CD4-positive, alpha-beta T cell treated with Interleukin-17A for 1 hour (primary cell): ENCODE results near the gene RHOD.

ENCODE experiments used
- DNase-seq: peaks from one replicate; pipeline ENCODE4 v3.0.0-alpha.2; 2020

RHOD gene, protein sequence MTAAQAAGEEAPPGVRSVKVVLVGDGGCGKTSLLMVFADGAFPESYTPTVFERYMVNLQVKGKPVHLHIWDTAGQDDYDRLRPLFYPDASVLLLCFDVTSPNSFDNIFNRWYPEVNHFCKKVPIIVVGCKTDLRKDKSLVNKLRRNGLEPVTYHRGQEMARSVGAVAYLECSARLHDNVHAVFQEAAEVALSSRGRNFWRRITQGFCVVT

DNA sequence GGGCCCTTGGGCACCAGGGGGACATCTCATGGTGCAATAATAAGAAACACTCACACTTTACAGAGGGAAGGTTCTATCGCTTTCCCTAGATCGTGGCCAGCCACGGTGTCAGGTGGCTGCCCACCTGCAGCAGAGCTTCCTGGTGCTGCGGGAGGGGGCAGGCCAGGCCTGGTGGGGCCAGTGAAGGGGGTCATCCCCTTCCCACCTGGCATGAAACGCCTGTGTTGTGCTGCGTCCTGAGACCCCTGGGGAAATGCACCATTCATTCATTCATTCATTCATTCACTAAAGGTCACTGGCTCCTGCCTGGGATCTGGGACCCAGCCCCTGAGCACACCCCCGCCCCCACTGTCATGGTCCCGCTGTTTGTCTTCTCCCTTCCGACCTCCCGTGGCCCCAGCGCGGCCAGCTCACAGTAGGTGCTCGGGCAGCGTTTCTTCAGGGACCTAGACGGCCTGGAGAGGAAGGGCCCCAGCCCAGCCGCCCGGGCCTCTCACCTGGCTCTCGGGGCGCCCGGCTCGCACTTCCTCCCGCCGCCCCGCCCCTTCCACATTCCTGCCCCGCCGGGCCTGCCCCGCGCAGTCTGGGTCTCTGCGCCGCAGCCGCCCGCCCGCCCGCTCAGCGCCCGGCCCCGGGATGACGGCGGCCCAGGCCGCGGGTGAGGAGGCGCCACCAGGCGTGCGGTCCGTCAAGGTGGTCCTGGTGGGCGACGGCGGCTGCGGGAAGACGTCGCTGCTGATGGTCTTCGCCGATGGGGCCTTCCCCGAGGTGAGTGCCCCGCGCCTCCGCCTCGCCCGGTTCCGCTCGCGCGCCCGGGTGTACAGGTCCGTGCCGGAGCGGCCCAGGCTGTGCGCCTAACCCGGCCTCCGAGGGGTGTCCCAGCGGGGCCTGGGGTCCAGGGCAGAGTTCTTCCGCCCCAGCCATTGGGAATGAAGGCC lies at the start of gene RHOD:
Gene RHOD, plus strand, starts transcription at position 581 of the 938 bp plus-strand sequence. Its CDS starts 56 bp downstream, at position 637.
- DNase-seq = peak; percentile 17

DNA sequence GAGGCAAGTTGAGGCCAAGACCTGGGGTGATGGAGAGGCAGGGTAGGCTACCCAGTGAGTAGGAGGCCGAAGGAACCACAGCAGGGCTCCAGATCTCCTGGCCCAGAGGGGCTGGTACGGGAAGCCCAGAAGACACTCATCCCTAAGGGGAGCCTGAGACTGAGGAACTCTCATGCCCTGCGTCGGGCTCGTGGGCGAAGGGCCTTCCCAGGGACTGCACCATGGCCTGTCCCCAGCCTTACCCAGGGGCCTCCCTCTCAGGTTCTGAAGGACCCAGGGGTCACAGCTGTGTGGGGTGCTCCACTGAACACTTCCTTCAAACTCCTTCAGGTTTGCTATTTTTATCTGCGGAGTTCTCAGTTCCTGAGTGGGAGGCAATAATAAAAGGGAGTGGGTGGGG lies 49.5 kb upstream of the RHOD start:
- no peak for DNase-seq

DNA sequence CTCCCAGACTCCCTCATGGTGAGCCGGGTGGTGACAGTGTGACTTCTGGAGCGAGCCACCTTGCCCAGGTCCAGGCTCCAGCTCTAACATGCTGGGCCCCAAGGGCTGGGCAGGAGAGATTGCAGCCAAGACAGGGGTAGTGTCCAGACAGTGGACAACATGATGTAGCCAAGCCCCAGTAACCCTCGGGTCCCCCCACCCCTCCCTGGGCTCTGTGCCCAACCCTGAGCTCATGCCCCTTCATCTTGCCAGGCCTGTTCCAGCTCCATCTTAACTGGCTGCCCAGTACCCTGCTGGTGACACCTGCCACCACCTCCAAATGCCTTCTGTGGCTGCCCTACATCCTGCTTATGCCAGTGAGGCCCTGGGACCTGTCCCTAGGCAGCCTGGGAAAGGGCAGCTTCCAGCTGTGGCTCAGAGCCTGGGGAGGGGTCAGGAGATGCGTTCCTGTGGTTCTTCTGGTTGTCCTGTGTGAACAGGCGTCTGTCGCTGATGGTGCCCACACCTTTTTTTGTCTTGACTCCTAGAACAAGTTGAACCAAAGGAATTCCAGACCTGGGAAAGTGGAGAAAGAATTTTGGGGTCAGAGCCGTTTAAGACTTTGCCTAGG lies 46.2 kb upstream of the RHOD start:
- DNase-seq = no peak

DNA sequence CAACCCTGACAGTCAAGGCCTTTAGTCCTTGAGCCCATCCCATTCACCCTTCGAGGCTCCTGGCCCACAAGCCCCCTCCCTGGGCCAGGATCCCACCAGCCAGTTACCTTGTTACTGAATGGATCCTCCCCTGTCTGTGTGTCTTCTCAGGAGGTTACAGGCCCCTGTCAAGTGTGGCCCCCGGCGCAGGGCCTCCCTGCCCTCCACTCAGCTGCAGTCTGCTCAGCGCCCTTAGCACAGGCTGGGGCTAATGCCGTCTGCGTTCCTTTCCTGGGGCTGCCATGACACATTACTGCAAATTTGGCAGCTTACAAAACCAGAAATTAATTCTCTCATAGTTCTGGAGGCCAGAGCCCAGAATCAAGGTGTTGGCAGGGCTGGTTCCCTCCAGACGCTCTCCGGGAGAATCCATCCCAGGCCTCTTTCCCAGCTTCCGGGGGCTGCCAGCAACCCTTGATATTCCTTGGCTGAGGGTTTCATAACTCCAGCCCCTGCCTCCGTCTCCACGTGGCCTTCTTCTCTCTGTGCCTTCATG lies 43.1 kb upstream of the RHOD start:
- no peak for DNase-seq

DNA sequence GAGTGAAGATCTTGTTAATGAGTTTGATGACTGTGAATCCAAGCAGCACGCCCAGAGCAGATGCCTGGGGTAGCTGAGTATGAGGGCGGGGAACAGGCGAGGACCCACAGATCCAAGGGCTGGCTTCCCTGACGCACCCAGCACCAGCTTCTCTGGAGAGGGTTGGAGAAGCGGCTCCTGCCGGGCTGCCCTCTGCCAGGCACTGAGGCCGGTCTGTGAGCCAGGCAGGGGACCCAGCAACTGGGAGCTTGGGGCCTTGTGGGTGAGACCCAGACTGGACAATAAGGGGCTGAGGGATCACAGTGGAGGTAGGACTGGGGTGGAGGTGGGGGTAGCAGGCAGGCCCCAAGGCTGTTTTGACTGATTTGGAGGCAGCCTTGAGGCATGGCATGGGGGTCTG lies 42.3 kb upstream of the RHOD start:
- no peak for DNase-seq

DNA sequence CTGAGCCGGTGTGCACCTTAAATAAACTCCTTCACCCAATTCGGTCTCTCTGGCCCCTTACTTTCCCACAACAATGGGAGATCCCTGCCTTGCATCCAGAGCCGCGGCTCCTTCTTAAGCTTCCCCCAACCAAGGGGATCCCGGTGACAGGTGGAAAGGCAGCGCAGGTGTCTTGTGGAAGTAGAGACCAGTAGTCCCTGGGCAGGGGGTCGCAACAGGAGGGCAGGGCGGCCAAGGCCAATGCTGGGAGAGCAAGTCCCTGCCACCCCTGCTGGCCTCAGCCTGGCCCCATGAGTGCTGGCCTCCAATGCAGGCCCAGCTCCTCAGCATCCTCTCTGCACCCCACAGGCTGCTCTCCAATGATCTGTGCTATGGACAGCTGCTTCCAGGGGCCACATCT lies 41.6 kb upstream of the RHOD start:
- DNase-seq = no peak

DNA sequence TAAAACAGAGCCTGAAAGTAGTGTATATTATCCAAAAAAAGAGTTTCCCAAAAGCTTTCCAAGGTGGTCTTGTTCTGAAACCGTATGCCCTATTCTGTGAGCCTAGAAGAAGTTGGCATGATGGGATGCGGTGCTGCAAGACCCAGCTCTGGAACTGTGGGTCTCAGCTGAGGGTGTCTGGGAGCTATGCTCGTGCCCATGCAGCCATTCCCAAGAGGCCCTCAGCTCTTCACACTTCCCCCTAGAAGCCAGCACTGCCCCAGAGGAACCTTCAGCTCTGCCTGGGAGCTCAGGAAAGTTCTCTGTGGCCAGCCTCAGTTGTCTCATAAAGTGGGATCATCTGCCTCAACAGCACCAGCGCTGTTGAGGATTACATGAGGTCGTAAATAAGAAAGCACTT lies 40.1 kb upstream of the RHOD start:
- no peak for DNase-seq

DNA sequence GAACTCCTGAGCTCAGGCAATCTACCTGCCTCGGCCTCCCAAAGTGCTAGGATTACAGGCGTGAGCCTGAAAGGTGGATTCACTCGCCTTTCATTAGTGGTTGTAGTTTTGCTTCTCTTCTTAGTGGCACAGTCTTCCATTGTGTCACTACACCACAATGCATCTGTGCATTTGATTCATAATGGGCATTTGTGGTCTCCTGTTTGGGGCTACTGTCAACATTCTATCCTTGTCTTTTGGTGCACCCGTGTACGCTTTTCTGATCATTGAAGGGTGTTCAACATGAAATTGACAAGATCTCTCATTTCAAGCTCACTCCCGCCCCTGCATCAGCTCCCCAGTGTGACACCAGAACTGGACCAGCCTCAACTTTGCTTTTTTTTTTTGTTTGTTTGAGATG lies 35.7 kb upstream of the RHOD start:
- DNase-seq = no peak

DNA sequence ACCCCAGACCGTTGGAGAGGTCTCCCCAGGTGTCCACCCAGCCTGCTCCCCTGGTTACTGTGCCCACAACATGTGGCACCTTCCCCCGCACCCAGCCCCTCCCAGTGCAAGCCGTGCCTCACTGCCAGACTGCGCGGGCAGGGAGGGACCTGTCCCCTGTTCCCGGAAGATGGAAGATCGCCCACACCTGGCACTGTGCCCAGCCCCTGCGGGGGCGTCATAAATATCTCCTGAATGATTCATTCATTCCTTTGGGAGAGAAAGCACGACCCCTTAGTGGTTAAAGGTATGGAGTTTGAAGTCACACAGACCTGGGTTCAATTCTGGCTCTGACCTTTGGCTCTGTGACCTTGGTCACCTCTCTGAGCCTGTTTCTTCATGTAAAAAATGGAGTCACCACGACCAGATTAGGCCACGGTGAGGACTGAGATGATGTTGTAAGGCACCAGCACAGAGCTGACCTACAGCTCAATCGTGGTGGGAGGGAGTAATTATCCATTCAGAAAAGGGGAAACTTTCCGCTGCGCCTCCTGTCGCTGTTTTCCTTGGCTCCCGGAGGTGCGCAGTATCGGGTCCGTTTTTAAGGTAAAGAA lies 34.2 kb upstream of the RHOD start:
- no peak for DNase-seq

DNA sequence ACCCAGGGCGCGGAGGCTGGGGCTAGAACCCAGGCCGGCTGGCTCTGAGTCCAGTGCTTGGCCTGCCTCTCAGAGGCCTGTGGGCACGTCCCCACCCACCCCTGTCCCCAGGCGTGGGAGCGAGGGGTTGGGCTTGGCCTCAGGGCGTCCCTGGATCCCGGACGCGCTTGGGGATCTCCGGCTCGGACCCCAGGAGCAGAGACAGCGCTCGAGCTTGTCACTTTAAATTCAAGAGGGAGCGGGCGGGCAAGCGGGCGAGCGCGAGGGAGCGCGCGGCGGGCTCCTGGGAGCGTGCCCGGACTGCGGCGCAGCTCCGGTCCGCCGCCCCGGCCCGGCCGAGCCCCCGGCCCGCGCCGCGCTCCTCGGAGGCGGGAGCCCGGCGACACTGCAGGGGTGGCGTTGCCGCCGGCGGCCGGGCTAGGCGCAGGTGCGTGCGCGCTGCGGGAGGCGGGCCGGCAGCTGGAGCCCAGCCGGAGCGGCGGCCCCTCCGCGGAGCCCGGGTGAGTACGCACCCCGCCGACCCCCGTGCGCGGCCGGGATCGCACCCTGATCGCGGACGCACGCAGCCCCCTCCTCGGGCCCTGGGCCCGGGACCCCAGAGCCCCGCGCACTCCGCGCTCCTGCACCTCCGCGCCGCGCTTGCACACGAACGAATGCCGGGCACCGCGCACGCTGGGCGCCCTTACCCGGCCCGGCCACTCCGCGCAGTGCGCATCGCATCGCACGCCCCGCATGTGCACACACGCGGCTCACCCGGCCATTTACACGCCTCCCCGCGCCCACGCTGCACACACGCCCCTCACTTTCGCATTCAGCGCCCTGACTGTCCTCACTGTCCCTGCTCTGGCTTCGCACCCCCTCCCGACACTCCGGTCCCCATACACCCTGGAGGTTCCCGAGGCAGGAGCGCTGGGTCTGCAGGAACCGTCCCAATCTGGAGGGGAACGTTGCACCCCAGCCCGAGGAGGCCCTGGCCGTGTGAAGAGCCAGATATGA lies 33.4 kb upstream of the RHOD start, which contains the start of gene SYT12:
Gene SYT12, plus strand, starts transcription at position 174 of the 996 bp plus-strand sequence. CDS start 7,011 bp downstream, outside the sequence.
- DNase-seq = no peak

DNA sequence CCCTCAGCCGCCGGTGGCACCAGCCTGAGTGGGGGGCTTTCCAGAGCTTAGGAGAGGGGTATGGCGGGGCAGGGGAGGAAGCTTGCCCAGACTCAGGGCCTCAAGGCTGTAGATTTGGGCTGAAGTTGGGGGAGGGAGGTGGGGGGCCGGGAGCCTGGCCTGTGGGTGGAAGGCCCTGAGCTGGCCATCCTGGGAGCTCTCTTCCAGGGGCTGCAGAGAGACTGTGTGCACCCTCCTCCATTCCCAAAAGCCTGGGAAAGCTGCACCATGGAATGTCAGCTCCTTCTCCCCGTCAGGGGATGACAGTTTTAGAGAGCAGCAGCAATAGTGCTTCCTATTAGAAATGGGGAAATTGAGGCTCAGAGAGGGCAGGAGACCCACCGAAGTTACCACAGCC lies 32.7 kb upstream of the RHOD start:
- DNase-seq = no peak

DNA sequence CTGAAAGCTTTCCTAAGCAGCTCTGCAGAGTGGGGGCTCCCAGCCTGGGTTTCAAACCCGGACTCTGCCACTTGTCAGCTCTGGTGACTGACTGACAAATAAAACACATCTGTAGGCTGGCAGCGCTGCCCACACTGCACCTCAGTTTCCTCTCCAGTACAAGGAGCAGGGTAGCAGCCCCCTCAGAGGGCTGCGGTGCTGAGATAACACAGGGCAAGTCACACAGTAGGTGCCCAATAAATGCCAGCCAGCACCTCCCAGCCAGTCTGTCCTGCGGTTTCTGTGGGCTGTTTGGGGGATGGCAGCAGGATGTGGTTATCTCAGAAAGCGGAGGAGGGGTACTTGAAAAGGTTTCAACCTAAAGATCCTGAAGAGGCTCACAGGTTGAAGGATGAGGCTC lies 32.2 kb upstream of the RHOD start:
- DNase-seq = peak; percentile 72

DNA sequence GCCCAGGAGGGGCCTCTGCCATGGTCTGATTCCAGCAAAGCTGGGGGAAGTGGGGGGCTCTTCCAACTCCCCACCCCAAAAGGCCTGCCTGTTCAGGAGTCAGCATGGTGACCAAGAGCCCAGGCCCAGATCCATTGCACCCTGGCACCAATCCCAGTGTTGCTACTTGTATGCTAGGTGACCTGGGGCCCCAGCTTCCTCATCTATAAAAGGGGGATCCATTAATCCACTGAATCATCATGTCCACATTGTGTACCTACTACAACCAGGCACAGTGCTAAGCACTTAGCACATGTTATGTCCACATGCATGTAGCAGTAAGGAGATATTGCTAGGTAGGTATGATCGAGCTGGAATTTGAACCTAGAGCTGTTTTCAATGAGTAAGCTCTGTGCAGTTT lies 31.7 kb upstream of the RHOD start:
- DNase-seq = no peak

DNA sequence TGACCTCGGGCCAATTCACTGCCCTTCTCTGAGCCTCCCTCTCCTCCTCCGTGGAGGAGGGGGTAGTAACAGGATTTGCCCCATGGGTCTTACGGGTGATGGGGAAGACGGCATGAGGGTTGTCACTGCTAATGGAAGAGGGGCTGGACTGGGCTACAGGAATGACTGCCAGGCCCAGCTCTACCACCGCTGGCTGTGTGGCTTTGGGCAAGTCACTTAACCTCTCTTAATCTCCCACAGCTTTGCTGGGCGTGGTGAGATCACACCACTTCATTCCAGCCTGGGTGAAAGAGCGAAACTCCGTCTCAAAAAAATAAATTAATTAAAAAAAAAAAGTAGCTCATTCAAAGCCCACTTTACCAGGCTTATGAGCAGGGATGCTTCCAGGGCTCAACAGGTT lies 30.9 kb upstream of the RHOD start:
- no peak for DNase-seq

DNA sequence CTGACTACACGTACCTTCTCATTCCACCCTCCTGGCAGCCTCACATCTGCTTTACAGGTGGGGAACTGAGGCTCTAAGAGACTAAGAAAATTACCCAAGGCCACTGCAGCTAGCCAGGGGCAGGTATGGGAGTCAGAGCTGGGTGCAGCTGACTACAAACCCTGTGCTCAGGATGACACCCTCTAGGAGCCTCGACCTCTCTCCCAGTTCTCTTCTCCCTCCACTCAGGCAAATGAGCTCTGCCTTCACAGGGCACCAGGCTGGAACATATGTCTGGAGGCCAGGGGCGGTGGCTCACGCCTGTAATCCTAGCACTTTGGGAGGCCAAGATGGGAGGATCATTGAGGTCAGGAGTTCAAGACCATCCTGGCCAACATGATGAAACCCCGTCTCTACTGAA lies 29.7 kb upstream of the RHOD start:
- no peak for DNase-seq

DNA sequence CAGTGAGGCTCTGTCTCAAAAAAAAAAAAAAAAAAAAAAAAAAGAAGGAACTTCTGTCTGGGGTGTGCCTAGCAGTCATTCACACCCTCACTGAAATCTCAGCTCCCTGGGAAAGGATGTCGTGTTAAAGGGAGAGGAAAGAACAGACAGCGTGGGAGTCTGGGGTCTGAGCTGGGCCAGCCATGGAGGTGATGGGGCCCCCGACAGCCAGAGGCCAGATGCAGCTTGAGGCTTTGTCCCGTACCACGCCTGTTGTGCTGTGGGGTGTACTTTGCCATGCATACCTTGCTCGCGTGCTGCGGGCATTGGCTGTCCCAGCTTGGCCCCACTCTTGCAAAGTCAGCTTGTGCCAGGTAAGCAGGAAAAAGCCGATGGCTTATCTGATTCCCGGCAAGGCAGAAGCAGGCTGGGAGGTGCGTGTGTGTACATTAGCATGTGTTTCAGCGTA lies 29.1 kb upstream of the RHOD start:
- no peak for DNase-seq

DNA sequence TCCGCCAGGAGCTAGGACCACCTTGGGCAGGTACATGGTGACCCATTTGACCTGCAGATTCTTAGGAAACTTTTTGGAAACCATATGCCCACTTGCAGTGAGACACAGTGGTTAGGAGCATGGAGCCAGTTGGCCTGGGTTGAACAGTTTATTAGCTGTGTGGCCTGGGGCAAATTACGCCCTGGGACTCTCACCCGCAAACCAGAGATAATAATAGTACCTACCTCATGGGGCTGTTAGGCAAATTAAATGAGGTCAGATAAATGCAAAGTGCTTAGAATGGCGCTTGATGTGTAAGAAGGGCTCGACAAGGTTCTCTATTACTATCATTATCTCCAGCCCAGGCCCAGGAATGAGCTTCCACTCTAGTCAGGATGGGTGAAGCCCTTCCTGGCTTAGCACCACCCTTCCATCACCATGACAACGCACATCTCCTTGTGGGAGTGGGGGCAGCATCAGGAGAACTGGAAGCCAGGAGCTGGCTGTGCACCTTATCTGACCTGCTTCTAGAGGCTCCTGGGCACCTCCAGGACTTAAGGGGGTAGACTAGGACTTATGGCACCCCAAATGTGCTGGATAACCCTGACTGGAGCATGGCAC lies 28.6 kb upstream of the RHOD start:
- DNase-seq = no peak

DNA sequence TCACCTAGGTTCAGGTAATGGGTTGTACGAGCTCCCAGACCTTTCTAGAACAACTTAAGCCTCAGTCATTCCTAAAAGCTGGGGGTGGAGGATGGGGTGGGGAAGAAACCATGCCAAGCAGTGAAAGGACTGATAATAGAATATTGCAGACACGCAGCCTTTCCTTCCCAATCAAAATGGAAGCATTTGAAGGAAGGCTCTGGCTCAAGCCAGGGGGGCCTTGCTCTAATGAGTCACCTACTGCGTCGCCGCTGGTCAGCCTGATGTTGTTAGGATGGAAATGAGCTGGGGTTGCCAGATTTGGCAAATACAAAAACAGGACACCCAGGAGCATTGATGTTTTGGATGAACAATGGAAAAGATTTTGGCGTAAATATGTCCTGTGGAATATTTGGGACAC lies 27.5 kb upstream of the RHOD start:
- DNase-seq = no peak

DNA sequence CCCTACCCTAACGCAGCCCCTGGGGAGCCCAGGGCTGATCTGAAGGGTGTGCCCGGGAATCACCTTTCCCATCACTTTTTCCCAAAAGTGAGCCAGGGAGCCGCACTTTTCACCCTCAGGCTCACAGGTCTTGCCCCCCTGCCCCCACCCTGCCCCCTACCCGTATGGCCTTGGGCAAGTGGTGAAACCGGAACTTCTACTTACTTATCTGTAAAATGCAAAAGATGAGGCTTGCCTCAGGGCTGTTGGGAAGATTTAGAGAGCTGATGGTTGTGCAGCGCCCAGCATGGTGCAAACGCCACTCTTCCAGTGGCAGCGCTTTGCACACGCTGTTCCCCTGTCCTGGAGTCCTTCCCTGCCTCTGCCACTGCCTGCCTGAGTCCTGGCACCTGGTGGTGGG lies 25.7 kb upstream of the RHOD start:
- no peak for DNase-seq

DNA sequence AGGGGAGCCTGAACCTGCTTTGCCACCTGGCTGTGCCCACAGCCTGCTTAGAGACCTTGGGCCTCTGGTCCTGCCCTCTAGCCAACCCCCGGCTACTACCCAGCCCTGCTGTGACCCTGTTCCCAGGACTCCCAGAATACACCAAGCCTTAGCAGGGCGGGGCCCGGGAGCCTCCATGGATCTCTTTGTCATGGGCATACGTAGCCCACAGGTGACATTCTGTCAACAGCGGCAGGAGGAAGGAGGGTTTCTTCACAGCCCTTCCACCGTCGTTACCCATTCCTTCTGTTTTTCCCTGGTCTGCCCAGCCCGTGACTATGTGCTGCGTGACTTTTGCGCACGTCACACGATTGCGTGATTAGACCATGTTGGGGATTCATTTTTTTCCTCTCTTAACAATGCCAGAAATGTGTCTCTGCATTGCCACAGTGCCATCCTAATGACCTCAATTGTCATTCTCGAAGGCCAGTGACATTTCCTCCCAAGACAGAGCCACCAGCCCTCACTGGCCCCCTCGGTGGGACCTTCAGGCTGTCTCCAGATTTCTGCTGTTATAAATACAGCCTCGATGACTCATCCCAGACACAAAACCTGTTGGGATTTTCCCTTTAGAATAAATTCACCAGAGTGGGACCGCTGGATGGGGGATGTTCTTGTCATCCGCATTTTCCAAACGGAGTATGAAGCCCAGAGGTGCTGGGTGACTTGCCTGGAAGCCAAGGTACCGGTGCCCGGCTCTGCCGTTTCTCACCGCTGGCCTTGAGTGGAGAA lies 24.7 kb upstream of the RHOD start:
- no peak for DNase-seq
